Measurements from ENCODE around the gene KIF26B.

GRCh38 chr1:245510144-245510543 lies 355.4 kb downstream of the KIF26B start:
- TF ChIP-seq CTCF (IDR thresholded peaks at IDR 0.05; ENCODE audit: borderline replicate concordance, extremely low read depth, low read length, poor library complexity, severe bottlenecking) (no peak), EZH2 (IDR thresholded peaks at IDR 0.05; ENCODE audit: borderline replicate concordance, low read depth, low read length, severe bottlenecking) (no peak)

Measured in DND-41 (cell line).